NCI-H526 treated with DMSO at 0.1 percent for 48 hours (cell line): ENCODE data around the gene UBE3C.
"Not testable (repeated sequence)": the region's sequence is repeated elsewhere in the genome, so short reads cannot be mapped to it uniquely, and the experiment has no call there.

Experiments
- DNase-seq: peaks from one replicate; lab custom pipeline; 2025; lab: John Stamatoyannopoulos, UW

UBE3C gene

GRCh38 chr7:157235357-157236333, 96.9 kb downstream of the UBE3C start:
- DNase-seq: no peak

DNA sequence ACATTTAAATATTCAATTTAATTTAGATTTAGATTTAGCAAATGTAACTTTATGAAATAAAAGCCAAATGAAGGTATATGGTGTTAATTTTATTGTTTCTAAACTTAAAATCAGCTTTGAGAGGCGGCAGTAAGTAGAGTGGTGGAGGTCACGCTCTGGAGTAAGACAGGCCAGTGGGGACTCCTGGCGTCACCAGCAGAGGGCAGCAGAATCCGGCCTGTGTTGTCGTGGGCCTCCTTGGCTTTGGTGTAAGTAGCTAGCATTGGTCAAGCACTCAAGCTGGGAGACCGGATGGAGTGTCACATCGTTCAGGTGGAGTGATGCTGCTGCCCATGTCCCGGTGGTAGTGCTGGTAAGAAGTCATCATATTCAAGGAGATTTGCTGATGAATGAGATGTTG, 99.4 kb downstream of the UBE3C start:
- no peak for DNase-seq

- DNase-seq: no peak
Observed at GRCh38 chr7:157239571-157240270, 101.0 kb downstream of the UBE3C start.

DNA sequence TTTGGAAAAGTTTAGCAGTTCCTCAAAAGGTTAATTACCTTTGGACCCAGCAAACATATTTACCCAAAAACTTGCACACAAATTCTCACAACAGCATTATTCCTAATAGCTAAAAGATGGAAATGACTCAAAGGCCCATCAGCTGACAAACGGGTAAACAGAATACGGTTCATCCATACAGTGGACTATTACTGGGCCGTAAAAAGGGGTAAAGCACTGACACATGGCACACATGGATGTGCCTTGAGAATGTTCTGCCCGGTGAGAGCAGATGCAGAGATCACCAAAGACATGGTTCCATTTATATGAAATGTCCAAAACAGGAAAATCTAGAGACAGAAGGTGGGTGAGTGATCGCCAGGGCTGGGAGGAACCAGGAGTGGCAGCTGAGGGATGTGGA, 102.9 kb downstream of the UBE3C start:
- no peak for DNase-seq

- DNase-seq: peak; percentile 40
Observed at GRCh38 chr7:157244516-157245294, 106.0 kb downstream of the UBE3C start.

GRCh38 chr7:157246052-157246451, 107.3 kb downstream of the UBE3C start:
- DNase-seq: no peak

GRCh38 chr7:157248659-157249058, 109.9 kb downstream of the UBE3C start:
- no peak for DNase-seq

DNA sequence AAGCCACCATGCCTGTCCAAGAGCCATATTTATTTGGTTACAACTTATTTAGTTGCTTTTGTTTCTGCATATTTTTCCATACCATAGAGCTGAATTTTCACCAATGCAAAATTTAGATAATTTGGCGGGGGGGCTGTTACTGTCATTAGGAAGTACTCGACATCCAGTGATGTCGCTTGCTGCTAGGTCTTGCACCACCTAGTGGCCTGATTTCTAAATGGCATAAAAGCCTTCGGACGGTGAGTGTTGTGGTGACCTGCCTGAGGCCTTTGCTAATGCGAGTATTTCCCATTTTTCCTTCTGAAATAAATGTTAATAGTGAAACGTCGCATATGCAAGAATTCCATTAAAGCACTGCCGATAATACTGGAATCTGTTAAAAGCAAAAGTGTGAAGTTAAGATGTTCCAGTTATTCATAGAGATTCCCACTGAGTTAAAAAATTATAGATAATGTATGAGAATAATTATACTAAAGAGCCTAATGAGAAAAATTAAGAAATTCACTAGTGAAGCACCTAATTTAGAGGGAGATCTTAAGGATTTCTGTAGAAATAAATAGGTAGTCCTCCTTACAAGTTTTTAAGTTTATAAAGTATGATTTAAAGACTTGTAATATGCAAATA, 112.0 kb downstream of the UBE3C start:
- no peak for DNase-seq

DNA sequence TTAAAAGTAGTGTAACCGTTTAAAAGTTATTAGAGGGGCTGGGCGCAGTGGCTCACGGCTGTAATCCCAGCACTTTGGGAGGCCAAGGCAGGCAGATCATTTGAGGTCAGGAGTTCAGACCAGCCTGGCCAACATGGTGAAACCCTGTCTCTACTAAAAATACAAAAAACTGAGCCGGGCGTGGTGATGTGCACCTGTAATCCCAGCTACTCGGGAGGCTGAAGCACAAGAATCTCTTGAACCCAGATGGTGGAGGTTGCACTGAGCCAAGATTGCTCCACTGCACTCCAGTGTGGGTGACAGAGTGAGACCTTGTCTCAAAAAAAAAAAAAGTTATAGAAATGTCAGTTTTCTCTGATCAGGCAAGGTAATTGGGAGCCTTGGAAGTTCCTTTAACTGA, 113.1 kb downstream of the UBE3C start:
- not testable (repeated sequence) for DNase-seq

DNA sequence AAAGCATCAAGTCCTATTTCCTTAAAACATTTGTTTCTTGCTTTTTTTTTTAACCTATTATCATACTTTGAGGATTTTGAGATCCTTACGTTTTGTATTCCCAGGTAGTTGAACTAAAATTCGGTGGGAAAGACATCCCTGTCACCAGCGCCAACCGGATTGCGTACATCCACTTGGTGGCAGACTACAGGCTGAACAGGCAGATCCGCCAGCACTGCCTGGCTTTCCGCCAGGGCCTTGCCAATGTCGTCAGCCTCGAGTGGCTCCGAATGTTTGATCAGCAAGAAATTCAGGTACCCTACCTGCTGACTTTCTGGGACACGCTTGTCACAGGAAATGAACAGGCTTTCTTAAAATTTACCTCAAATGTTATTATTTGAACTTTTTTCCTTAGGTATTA, 115.1 kb downstream of the UBE3C start:
- no peak for DNase-seq

GRCh38 chr7:157254781-157255180, 116.1 kb downstream of the UBE3C start:
- peak; percentile 63 for DNase-seq

GRCh38 chr7:157255201-157255606, 116.5 kb downstream of the UBE3C start:
- peak; percentile 63 for DNase-seq

- no peak for DNase-seq
Observed at GRCh38 chr7:157263156-157263555, 124.4 kb downstream of the UBE3C start.

GRCh38 chr7:157265051-157265450, 126.3 kb downstream of the UBE3C start:
- DNase-seq: no peak

GRCh38 chr7:157266272-157266671, 127.5 kb downstream of the UBE3C start:
- DNase-seq: no peak

DNA sequence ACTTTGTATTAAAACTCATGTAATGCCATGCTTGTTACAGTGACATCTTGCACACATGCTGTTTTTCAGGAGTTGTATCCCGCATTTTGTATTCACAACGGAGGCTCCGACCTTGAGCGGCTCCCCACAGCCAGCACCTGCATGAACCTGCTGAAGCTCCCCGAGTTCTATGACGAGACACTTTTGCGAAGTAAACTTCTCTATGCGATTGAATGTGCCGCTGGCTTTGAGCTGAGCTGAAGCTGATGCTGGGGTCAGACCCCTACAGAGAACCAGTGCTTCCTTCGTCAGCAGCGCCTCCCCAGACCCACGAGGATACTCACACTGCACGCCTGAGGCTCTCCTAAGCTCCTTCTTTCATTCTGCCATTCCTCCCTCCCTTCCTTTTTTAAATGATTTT, 128.8 kb downstream of the UBE3C start:
- DNase-seq: no peak

- no peak for DNase-seq
Observed at GRCh38 chr7:157267956-157268355, 129.2 kb downstream of the UBE3C start.

DNA sequence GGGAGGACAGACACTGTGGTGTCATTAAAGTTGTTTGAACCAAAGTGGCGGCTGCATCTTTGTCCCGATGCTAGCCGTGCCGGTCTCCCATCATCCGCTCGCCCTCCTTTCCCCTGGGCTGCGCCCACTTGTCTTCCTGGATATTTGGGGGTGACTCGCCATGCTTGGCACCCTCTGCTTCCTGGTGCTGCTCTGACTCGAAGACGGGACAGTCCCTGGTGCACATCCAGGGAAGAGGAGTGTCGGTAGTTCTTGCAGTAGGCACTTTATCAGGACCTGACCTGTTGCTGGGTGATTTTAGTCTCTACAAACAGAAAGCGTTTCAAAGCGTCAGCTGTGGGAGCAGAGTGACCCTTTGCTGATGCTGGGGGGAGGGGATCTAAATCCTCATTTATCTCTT, 129.8 kb downstream of the UBE3C start:
- no peak for DNase-seq

GRCh38 chr7:157269341-157270059, 130.8 kb downstream of the UBE3C start:
- no peak for DNase-seq

- DNase-seq: no peak
Observed at GRCh38 chr7:157270060-157270444, 131.3 kb downstream of the UBE3C start.

DNA sequence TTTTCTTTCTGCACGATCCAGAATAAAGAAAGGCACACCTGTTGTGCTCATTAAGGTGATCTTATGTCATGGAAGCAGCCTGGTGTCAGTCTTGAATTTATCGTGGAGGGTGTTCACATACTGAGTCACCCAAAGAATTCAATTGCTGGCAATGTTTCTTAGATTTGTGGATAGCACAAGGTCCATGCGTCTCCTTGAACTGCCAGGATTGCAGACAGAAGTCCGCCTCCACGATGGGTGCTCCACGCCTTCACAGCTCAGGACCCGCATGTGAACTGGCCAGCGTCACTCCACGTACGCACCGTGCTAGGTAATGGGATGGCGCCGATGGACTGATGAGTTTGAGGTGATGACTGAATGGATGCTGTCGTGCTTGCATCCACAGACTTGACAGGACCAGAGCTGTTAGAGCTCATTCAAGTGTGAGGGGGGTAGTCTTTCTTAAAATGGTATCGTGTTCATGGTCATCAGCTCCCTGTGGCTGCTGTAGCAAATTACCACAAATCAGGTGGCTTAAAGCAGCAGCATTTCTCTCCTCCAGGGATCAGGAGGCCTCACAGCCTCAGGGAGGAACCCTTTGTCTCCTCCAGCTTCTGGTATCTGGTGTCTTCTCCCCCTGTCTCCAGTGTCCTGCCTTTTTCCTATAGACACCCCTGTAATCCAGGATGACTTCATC, 132.7 kb downstream of the UBE3C start:
- DNase-seq: no peak
